CD4-positive, alpha-beta T cell treated with Interleukin-10 for 1 hour (primary cell): ENCODE measurements around the gene RGS9.
"Not testable (repeated sequence)": the region's sequence is repeated elsewhere in the genome, so short reads cannot be mapped to it uniquely, and the experiment has no call there.

ENCODE experiments used
- DNase-seq: peaks from one replicate; pipeline ENCODE4 v3.0.0-alpha.2; 2020

RGS9 gene

DNA sequence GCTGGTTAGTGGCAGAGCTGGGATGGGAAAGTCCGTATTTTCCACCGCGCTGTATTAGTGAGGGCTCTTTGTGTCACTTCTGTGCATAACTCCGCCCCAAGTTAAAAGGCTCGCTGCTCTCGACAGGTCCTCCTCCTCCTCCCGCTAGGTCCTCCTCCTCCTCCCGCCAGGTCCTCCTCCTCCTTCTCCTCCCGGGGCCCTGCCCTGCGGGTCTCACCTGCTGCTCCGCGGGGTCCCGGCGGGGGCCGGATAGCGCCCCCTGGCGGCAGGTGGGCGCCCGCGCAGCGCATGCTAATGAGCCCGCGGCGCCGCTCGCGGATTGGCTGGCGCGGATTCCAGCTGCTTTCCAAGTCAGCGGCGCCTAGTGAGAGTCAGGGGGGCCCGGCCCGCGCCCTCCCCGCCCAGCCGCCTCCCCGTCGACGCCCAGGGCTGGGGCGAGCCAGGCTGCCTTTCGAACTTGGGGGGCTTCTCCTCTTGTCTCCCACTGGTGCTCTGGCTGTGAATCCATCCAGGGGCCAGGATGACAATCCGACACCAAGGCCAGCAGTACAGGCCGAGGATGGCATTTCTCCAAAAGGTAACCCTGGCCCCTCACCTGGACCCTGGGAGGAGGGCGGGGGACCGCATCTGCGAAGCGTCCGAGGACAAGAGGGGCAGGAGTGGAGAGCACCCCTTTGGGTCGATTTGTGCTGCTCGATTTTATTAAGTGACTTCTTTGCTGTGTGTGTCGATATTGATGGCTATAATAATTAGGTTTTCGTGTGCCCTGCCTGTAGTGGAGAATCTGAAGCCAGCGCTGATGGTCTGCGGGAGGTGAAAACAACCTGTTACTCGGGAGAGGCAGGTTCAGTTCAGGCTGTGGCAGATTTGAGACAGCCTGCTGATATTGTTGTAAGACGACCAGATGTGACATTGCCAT lies at the start of gene RGS9:
RGS9 (plus strand) TSS at position 350 of the 919 bp plus-strand sequence; CDS start at position 521, 171 bp downstream.
- peak; percentile 90 for DNase-seq

GRCh38 chr17:65088621-65089360 lies 48.4 kb upstream of the RGS9 start:
- no peak for DNase-seq

DNA sequence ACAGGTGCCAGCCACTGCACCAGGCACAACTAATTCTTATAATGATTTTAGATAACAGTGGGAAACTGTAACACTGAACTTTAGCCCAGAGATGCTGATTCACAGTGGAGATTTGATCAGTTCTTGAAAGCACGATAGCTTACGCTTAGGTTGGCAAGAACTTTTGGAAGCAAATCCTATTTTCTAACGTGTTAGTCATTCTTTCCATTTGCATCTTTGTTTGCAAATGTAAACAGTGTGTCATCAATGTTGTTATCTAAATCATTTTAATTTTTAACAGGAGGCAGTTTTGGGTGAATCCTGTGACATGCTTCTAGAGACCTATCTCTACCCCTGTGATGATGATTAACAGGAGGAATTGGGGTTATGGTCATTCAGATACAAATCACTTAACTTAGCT lies 44.9 kb upstream of the RGS9 start:
- no peak for DNase-seq

DNA sequence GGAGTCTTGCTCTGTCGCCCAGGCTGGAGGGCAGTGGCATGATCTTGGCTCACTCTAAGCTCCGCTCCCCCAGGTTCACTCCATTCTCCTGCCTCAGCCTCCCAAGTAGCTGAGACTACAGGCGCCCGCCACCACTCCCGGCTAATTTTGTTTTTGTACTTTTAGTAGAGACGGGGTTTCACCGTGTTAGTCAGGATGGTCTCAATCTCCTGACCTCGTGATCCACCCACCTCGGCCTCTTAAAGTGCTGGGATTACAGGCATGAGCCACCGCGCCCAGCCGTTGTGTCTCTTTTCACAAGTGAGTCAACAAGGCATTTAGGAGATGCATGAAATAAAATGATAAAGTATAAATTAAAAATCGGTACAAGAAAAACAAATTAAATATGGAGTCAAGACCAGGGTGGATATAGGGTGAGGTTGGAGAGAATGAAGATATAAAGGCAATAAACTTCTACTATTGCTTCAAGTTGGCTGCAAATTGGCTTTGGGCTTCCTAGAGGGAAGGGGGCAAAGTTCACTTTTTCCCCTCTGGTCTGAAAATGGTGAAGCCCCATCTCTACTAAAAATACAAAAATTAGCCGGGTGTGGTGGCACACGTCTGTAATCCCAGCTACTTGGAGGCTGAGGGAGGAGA lies 44.3 kb upstream of the RGS9 start:
- DNase-seq: not testable (repeated sequence)

- DNase-seq: no peak
These were observed 43.2 kb upstream of the RGS9 start for GRCh38 chr17:65093930-65094329.

DNA sequence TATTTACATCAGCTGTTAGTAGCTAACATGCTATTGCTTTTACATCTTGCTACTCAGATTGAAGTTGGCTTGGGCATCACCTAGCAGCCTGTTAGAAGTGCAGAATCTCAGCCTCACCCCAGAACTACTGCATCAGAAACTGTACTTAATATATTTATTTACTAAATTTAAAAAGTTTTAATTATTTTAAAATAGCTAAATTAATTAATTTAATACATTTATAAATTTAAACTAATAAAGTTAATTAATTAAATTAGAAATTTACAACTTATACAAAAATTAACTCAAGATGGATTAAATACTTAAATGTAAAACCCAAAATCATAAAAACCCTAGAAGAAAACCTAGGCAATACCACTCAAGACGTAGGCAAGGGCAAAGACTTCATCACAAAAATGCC lies 41.7 kb upstream of the RGS9 start:
- DNase-seq: no peak

- not testable (repeated sequence) for DNase-seq
These were observed 40.8 kb upstream of the RGS9 start for GRCh38 chr17:65096382-65096781.

DNA sequence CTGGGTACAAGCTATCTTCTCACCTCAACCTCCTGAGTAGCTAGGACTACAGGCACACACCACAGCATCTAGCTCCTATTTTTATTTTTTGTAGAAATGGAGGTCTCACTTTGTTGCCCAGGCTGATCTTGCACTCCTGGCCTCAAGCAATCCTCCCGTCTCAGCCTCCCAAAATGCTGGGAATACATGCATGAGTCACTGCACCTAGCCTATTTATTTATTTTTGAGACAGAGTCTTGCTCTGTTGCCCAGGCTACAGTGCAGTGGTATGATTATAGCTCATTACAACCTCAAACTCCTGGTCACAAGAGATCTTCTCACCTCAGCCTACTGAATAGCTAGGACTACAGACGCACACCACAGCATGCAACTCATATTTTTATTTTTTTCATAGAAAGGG lies 40.1 kb upstream of the RGS9 start:
- DNase-seq: no peak

GRCh38 chr17:65099475-65099874 lies 37.7 kb upstream of the RGS9 start:
- no peak for DNase-seq

- DNase-seq: peak; percentile 55
These were observed 37.2 kb upstream of the RGS9 start for GRCh38 chr17:65099941-65100315.

GRCh38 chr17:65100316-65101140 lies 36.6 kb upstream of the RGS9 start:
- peak; percentile 86 for DNase-seq

DNA sequence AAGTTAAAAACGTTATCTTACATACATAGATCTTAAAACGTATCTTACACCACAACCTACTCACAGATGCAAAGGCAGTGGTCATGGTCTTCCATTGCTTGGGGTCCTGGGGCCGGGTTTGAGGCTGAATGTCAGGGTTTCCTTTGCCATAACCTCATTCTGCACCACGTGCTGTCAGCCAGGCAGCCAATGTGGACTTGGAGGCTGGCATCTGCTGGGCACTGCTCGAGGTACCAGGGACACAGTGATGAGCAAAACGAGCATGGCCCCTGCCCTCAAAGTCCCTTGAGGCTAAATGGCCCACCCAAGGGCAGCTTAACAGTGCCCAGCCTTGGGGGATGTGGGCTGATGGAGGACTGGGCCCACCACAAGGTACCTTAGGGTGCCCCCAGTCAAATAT lies 35.8 kb upstream of the RGS9 start:
- DNase-seq: no peak

DNA sequence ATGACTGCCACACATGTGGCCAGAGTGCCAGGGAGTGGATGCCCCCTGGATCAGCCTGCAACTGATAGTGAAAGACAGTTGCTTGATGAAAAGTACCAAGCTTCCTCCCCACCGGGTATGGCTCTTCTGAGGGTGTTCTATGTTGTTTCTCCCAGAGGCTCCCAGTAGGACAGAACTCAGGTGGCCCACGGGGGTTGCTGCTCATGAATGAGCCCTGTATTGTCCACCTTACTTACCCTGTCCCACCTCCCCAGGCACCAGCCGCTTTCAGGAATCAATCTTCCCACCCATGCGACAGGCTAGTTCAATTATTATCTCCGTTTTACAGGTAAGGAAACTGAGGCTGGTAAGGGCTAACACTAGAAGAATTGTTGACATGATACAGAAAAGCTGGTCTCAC lies 34.9 kb upstream of the RGS9 start:
- no peak for DNase-seq

GRCh38 chr17:65102788-65103187 lies 34.4 kb upstream of the RGS9 start:
- no peak for DNase-seq

DNA sequence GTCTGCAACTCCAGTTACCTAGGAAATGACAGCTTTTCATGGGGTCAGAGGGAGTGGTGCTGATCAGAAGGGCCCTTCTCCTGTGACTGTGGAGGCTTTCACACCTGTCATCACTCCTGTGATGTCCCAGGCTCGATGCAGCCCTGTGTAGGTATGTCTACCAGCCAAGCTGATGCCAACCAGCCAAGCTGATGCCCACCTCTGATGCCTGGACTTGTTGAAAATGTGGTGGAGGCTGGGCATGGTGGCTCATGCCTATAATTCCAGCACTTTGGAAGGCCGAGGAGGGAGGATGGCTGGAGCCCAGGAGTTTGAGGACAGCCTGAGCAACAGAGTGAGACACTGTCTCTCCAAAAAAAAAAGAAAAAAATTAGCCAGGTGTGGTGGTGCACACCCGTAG lies 33.7 kb upstream of the RGS9 start:
- DNase-seq: no peak

DNA sequence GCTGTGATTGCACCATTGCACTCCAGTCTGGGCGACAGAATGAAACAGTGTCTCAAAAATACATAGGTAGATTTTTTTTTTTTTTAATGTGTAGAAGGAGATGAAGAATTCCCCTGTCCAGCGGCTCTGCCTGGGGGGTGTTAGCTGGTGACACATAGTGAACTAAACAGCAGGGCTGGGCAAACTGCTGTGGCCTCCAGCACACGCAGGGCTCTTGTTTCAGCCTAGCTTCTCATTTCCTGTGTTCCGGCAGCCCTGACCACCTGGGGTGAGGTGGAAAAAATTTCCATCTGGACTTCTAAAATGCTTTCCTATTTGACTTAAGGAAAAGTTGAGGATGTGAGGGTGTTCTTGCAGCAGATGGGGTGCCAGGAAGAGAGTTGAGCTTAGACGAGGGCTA lies 33.3 kb upstream of the RGS9 start:
- DNase-seq: no peak

DNA sequence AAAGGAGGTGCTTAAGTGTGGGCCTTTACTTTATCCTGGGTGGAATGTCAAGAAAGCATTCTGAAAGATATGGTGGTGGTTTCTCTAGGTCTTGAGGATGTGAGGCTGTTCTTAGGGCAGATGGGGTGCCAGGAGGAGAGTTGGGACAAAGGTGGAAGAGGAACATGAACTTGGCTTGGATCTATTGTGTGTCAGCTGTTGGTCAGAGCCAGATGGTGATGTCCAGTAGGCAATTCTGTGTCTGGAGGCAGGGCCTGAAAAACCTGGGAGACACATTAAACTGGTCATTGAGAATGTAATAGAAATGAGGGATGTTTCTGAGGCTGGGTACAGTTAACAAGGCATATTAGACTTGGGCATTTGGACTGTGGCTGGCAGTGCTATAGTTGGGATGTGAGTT lies 32.6 kb upstream of the RGS9 start:
- no peak for DNase-seq

- DNase-seq: no peak
These were observed 32.2 kb upstream of the RGS9 start for GRCh38 chr17:65104973-65105372.

- no peak for DNase-seq
These were observed 29.0 kb upstream of the RGS9 start for GRCh38 chr17:65108152-65108551.

DNA sequence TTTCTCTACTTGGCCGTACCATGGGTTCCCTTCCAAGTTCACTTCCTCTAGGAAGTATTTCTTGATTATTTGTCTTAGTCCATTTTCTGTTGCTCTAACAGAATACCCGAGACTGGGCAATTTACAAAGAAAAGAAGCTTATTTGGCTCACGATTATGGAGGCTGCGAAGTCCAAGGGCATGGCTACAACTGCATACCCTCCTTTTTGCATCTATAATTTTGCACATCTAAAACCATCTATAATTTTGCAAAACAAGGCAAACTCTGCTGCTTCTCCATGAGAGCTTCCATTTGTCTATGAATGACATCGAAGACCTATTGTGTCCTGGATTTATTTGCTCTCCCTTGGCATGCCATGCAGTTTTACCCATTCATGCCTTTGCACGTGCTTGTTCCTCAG lies 27.6 kb upstream of the RGS9 start:
- DNase-seq: no peak

DNA sequence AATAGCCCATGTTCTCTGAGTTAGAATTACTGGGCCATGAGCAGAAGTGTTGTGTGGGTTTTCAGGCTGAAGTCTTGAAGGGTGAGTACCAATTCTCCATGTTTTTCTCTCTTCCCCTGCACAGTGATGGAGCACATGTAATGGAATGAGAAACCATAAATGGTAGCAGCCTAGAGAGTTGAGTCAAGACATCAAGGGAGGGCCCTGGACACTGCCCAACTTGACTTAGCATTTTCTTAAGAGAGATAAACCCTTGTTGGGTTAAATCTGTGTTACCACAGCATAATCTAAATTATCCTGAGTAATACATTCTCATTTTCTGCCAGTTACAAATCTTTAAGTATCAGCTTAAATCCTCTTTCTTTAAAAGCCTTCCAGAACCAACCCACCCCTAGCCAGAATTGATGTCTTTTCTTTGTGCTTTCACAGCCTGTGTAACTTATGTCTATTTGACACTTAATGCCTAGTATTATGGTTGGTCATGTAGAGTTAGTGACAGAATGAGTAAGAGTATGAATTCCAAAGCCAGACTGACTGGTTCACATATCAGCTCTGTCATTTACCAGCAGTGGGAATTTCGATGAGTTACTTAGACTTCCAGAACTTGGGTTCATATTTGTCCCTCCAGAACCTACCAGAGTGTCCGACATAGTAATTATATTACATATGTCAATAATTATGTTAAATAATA lies 27.0 kb upstream of the RGS9 start:
- no peak for DNase-seq

GRCh38 chr17:65115839-65116238 lies 21.3 kb upstream of the RGS9 start:
- DNase-seq: no peak
